K562 (cell line): ENCODE data around the gene CTAGE9. TPM values are rescaled to one million over a fixed set of nuclear protein-coding genes. Genes with fewer than 3 reads are reported as not detected.

Experiments
- ATAC-seq: fragments of 200-7000 bp; cut with Tn5 transposase; 3 replicates; pipeline ENCODE4 v1.9.1; 2020; ENCODE audit warnings: moderate library complexity
- BruUV-seq: library from RNA; stranded (reverse); fragments of 400-500 nt; replicated peaks from 2 replicates; lab custom pipeline; 2021; lab: Mats Ljungman, UMichigan
- CTCF ChIA-PET: fragments of 300-600 bp; formaldehyde crosslinking; extraction: SDS; loops from one replicate; lab custom pipeline; 2021; ENCODE audit warnings: low intra/inter-chr PET ratio; lab: Yijun Ruan, JAX
- POLR2A ChIA-PET: fragments of 300-600, 350-650 bp; sonication (Branson Sonifier 250); formaldehyde crosslinking; extraction: SDS; loops from one replicate; lab custom pipeline; 2021; ENCODE audit warnings: antibody characterized with exemption, inconsistent platforms; lab: Yijun Ruan, JAX
- DNase-seq, 4 experiments: peaks; one replicate each; pipeline versions ENCODE4 v3.0.0 to v3.0.0-alpha.2; 2011 to 2018; ENCODE audit warnings: low spot score in 3 of 4, mixed read lengths in 3 of 4; ENCODE audit errors: extremely low read depth in 1 of 4
- FAIRE-seq: peaks from 2 replicates; lab custom pipeline; 2011; peaks lifted over from hg19 to GRCh38; lab: Jason Lieb, UNC
- H2AFZ ChIP-seq: 2 replicates; pipeline ENCODE4 v1.6.0; 2011; ENCODE audit warnings: low read depth, low read length, control low read depth, inconsistent platforms
- H3K27ac ChIP-seq: fragments of 200-600 bp; 3 replicates; pipeline ENCODE4 v1.8.0; 2011; ENCODE audit warnings: low read depth, mild to moderate bottlenecking, control low read depth, inconsistent platforms, low read length, moderate library complexity, mixed read lengths; ENCODE audit errors: extremely low read depth
- H3K27me3 ChIP-seq, 2 experiments: fragments of 300-600 bp in 1 of 2; 2 replicates in 1 of 2; 3 replicates in 1 of 2; pipeline versions ENCODE4 v1.6.0 to v1.8.0; 2011; ENCODE audit warnings: inconsistent platforms in 2 of 2, low read length in 2 of 2, mild to moderate bottlenecking in 1 of 2, mixed read lengths in 1 of 2, moderate library complexity in 1 of 2; ENCODE audit not compliant: control insufficient read depth in 2 of 2, insufficient read depth in 2 of 2
- H3K36me3 ChIP-seq: fragments of 300-600 bp; 3 replicates; pipeline ENCODE4 v1.8.0; 2011; ENCODE audit warnings: mild to moderate bottlenecking, low read length, inconsistent platforms; ENCODE audit not compliant: control insufficient read depth, insufficient read depth
- H3K4me1 ChIP-seq, 2 experiments: fragments of 200-600 bp in 1 of 2; replicated peaks in 1 of 2; 2 replicates in 1 of 2; 3 replicates in 1 of 2; pipeline versions ENCODE4 v1.5.1 to v1.8.0; 2011; ENCODE audit warnings: inconsistent platforms in 2 of 2, low read length in 2 of 2, mild to moderate bottlenecking in 1 of 2, mixed read lengths in 1 of 2, moderate library complexity in 1 of 2; ENCODE audit not compliant: control insufficient read depth in 2 of 2, insufficient read depth in 2 of 2
- H3K4me2 ChIP-seq: 2 replicates; pipeline ENCODE4 v1.6.1; 2011; ENCODE audit warnings: low read length, control low read depth, inconsistent platforms, mixed read lengths; ENCODE audit not compliant: insufficient read depth
- H3K4me3 ChIP-seq: fragments of 200-600 bp; sonication (generic), shearing (Covaris generic); 2 replicates; pipeline ENCODE4 v1.5.1; 2016; ENCODE audit warnings: control low read depth, inconsistent platforms
- H3K79me2 ChIP-seq: fragments of 200-600 bp; 3 replicates; pipeline ENCODE4 v1.8.0; 2011; ENCODE audit warnings: low read length, inconsistent platforms; ENCODE audit not compliant: control insufficient read depth, insufficient read depth
- H3K9ac ChIP-seq, 2 experiments: 2 replicates each; pipeline versions ENCODE4 v1.6.0 to v1.6.1; 2011; ENCODE audit warnings: low read depth in 2 of 2, low read length in 2 of 2, control low read depth in 1 of 2, inconsistent platforms in 1 of 2, mild to moderate bottlenecking in 1 of 2, mixed read lengths in 1 of 2; ENCODE audit not compliant: insufficient read depth in 1 of 2
- H3K9me1 ChIP-seq: one replicate; pipeline ENCODE4 v1.6.0; 2011; ENCODE audit warnings: inconsistent platforms, mild to moderate bottlenecking, low read length, moderate library complexity; ENCODE audit not compliant: control insufficient read depth, insufficient read depth
- H3K9me3 ChIP-seq: replicated peaks from 2 replicates; pipeline ENCODE4 v1.5.1; 2011; ENCODE audit warnings: low read depth, low read length, inconsistent platforms; ENCODE audit not compliant: control insufficient read depth, insufficient read depth
- H4K20me1 ChIP-seq: replicated peaks from 2 replicates; pipeline ENCODE4 v1.6.1; 2011; ENCODE audit warnings: low read length, inconsistent platforms, mixed read lengths; ENCODE audit not compliant: control insufficient read depth, insufficient read depth
- FUS ChIP-seq: fragments of 200-400 bp; formaldehyde crosslinking; optimal IDR thresholded peaks from 2 replicates; pipeline ENCODE3; 2017; ENCODE audit warnings: low read depth, low read length
- GTF2F1 ChIP-seq: IDR thresholded peaks from 2 replicates; pipeline ENCODE4 v1.6.1; 2011; ENCODE audit warnings: low read depth, low read length, improper control_type of control experiment
- IRF2 ChIP-seq: sonication (generic); formaldehyde crosslinking; IDR thresholded peaks from 2 replicates; pipeline ENCODE4 v1.8.1; 2022; ENCODE audit warnings: mild to moderate bottlenecking, missing genetic modification reagents
- JUN ChIP-seq, 2 experiments: sonication (generic) in 1 of 2; formaldehyde crosslinking in 1 of 2; IDR thresholded peaks; 2 replicates each; pipeline versions ENCODE4 v1.6.1 to v1.8.0; 2012 to 2022; ENCODE audit warnings: borderline replicate concordance in 2 of 2, mild to moderate bottlenecking in 2 of 2, improper control_type of control experiment in 1 of 2, low read depth in 1 of 2, low read length in 1 of 2, missing genetic modification reagents in 1 of 2
- MED1 ChIP-seq: sonication (generic); formaldehyde crosslinking; IDR thresholded peaks from 2 replicates; pipeline ENCODE4 v1.8.1; 2023; ENCODE audit warnings: missing genetic modification reagents, borderline replicate concordance
- NCOA2 ChIP-seq, 2 experiments: fragments of 450-650 bp; IDR thresholded peaks; 2 replicates each; pipeline ENCODE4 v1.6.1; 2018; ENCODE audit warnings: mild to moderate bottlenecking in 2 of 2, moderate library complexity in 1 of 2; ENCODE audit not compliant: partially characterized antibody in 2 of 2
- TSHZ1 ChIP-seq: fragments of 250-450 bp; sonication (Bioruptor Pico); IDR thresholded peaks from 2 replicates; pipeline ENCODE4 v1.4.0; 2020; ENCODE audit warnings: mild to moderate bottlenecking, moderate library complexity
- ZNF318 ChIP-seq, 2 experiments: fragments of 450-650 bp; IDR thresholded peaks; 2 replicates each; pipeline ENCODE4 v1.6.1; 2016; ENCODE audit warnings: mild to moderate bottlenecking in 2 of 2, borderline replicate concordance in 1 of 2, low read depth in 1 of 2, moderate library complexity in 1 of 2
- ZNF699 ChIP-seq: fragments of 250-450 bp; sonication (Bioruptor Pico); IDR thresholded peaks from 2 replicates; pipeline ENCODE4 v1.8.0; 2021; ENCODE audit warnings: mild to moderate bottlenecking, moderate library complexity; ENCODE audit not compliant: insufficient replicate concordance
- ZNF766 ChIP-seq: fragments of 200-800 bp; sonication (Bioruptor generic); conservative IDR thresholded peaks from 2 replicates; pipeline ENCODE4 v1.6.1; 2016; ENCODE audit warnings: missing genetic modification characterization, missing compliant biosample characterization
- WGBS: fragments of 100-300 bp; shearing (Covaris generic); methylation state at CpG from one replicate; pipeline ENCODE4 v1.1.6; 2016; ENCODE audit warnings: low coverage, mixed read lengths; ENCODE audit not compliant: insufficient coverage; ENCODE audit errors: missing lambda C conversion rate; 5-methylcytosine and 5-hydroxymethylcytosine counted together
- in situ Hi-C: fragments of 300-500 bp; cut with MboI; formaldehyde crosslinking; loops from 4 replicates; pipeline ENCODE4 v1.15.0; 2018; ENCODE audit warnings: inconsistent platforms, mixed read lengths
- intact Hi-C: fragments of 100-400 bp; cut with micrococcal nuclease; formaldehyde crosslinking; loops from 2 replicates; pipeline ENCODE4 v1.14.2; 2022
- polyA plus RNA-seq, 8 experiments: library from polyadenylated mRNA; depleted of rRNA in 4 of 8; stranded (reverse) in 5 of 8; unstranded in 3 of 8; fragments of >200 nt; fragmentation: Nextera tagmentation in 2 of 8; fragmentation: Illumina TruSeq in 1 of 8; extraction: Ambion mirVana in 2 of 8; extraction: Trizol in 1 of 8; gene quantifications; 2 replicates each; pipeline versions ENCODE4 v1.2.1 to v1.2.3, GENCODE V29; 2011 to 2014; ENCODE audit warnings: inconsistent platforms in 1 of 8, missing spikeins in 1 of 8
- total RNA-seq, 7 experiments: library from RNA; depleted of rRNA in 6 of 7; stranded (reverse); fragments of >200 nt in 6 of 7; fragmentation: Illumina TruSeq in 2 of 7; extraction: Trizol in 2 of 7; gene quantifications; 2 replicates each; pipeline versions ENCODE4 v1.2.1 to v1.2.3, GENCODE V29; 2011 to 2021; ENCODE audit warnings: low replicate concordance in 1 of 7

CTAGE9 gene
- total and polyA plus RNA-seq, 9 of the 15 experiments (the other 6 are each of a cell fraction or from before 2014, with no cell fraction given), result not detected

- H3K27ac ChIP-seq, result no peak overlapping the region
- H2AFZ ChIP-seq, result no peak overlapping the region
- no peaks in the 10 kb centered on the region for H3K9me1 ChIP-seq
- H4K20me1 ChIP-seq, result no peaks in the 10 kb centered on the region
- no peaks in the 10 kb centered on the region for H3K4me1 ChIP-seq
- DNase-seq (no peak), FAIRE-seq (no peak), ATAC-seq (no peak)
- no peaks in the 10 kb centered on the region for H3K79me2 ChIP-seq
- H3K4me3 ChIP-seq, result no peak overlapping the region
- peaks cover 34% of the 10 kb centered on the region; the same call in 2 of the 3 replicates for H3K36me3 ChIP-seq
- no peaks in the 10 kb centered on the region for H3K27me3 ChIP-seq
- ChIA-PET CTCF (no interaction called here), POLR2A (interaction anchor here (1.5 kb wide), 1 partner anchor 12 kb away, joined by 3 read pairs; no protein-coding TSS in a partner anchor)
- H3K9ac ChIP-seq, result no peak overlapping the region
- no TSS peak for BruUV-seq
- intact Hi-C loops (no loop called here), in situ Hi-C loops (no loop called here)
- no peaks in the 10 kb centered on the region for H3K9me3 ChIP-seq
- no peak overlapping the region for H3K4me2 ChIP-seq
- WGBS, result 59% methylated on average over 2 of the region's 2 CpGs
- TF ChIP-seq GTF2F1 (no peak), IRF2 (CRISPR knock-in tag) (no peak), JUN (IDR thresholded peaks at IDR 0.05; ENCODE audit: borderline replicate concordance, low read depth, low read length) (no peak), JUN (CRISPR knock-in tag; IDR thresholded peaks at IDR 0.05; ENCODE audit: borderline replicate concordance) (no peak), FUS (no peak), ZNF699 (CRISPR knock-in tag) (no peak), NCOA2 (IDR thresholded peaks at IDR 0.05; ENCODE audit: partially characterized antibody in 2 of 2) (no peak), ZNF318 (IDR thresholded peaks at IDR 0.05; ENCODE audit: borderline replicate concordance in 1 of 2, low read depth in 1 of 2) (no peak), TSHZ1 (CRISPR knock-in tag) (no peak), ZNF766 (CRISPR knock-in tag) (no peak), MED1 (CRISPR knock-in tag) (no peak)
Observed at GRCh38 chr6:131680868-131681267, 29.9 kb downstream of the CTAGE9 start.
